HG03280 (cell line): ENCODE measurements around the gene CHD3.
A peak's percentile ranks its signal among the peaks of the same experiment; 100 is the strongest.
"Not testable (repeated sequence)": the region's sequence is repeated elsewhere in the genome, so short reads cannot be mapped to it uniquely, and the experiment has no call there.

Source experiments
- ATAC-seq: cut with Tn5 transposase; IDR thresholded peaks from one replicate; pipeline ENCODE4 v1.9.1; 2021; ENCODE audit warnings: mild to moderate bottlenecking, moderate library complexity; ENCODE audit not compliant: unreplicated experiment

CHD3 gene

GRCh38 chr17:7930841-7931631 is 42.4 kb downstream of the CHD3 start:
- no peak for ATAC-seq

DNA sequence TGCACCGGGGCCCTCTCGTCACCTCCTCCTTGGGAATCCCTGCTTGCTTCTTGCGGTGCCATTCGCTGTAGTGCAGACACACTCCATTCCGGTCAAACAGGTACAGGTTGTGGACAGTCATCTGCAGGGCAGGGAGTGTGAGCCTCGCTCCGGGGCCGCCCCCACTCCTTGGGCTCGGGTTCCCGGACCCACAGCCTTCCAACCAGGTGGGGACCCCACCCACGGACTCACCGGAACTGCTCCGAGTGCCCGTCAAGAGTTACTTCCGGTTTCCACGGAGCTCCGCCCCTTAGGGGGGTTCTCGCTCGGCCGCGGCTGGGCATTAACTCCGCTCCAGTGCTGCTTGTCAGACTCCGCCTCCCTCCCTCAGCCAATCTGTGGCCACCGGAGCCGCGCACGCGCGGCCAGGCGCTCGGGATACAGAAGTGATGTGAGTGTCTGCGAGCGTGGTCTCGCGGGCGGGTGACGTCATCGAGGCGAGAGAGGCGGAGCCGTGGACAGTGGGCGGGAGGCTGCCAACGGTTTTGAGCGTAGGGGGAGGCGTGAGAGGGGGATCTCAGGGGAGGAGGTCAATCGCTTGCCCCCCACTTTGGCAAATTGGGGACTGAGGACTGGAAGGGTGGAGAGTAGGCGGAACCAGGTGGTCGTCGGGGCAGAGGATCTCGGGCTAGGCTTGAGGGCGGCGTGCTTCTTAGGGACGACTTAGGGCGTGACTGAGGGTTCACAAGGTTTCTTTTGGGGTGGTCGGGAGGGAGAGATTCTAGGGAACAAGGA is 43.3 kb downstream of the CHD3 start, which contains the start of the genes CNTROB and TRAPPC1:
CNTROB (plus strand) TSS at position 498 of the 774 bp plus-strand sequence. CDS start 874 bp downstream, outside the sequence.
TRAPPC1 (minus strand) TSS at position 238 of the 774 bp plus-strand sequence; CDS start at position 121, 117 bp downstream.
- peak; percentile 93 for ATAC-seq

GRCh38 chr17:7932483-7932891 is 43.9 kb downstream of the CHD3 start:
- peak; percentile 17 for ATAC-seq

DNA sequence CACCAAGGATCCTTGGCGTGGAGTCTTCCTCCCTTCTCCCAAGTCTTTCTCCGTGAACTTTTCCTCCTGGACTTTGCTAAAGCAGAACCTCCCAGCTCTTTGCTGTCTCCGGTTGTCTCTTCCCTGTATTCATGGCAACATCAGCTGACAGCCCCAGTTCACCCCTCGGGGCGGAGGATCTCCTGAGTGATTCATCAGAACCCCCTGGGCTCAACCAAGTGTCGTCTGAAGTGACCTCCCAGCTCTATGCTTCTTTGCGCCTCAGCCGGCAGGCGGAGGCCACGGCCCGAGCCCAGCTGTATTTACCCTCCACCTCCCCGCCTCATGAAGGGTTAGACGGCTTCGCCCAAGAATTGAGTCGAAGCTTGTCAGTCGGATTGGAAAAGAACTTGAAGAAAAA is 44.4 kb downstream of the CHD3 start:
- no peak for ATAC-seq

- no peak for ATAC-seq
These were observed 47.3 kb downstream of the CHD3 start for GRCh38 chr17:7935859-7936258.

DNA sequence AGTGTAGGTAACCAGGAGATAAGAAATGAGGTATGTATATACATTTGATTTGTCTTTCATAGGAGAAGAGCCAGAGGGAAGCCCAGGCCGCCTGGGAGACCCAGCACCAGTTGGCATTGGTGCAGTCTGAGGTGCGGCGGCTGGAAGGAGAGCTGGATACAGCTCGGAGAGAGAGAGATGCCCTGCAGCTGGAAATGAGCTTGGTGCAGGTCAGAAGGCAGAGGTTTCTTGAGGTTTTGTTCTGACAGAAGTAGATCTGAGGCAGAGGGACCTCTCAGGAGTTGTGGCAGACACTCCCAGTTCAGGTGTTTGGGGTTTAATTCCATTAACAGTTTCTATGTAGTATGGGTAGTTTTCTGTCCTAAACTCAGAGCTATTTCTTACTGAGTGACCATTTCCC is 51.4 kb downstream of the CHD3 start:
- ATAC-seq: no peak

DNA sequence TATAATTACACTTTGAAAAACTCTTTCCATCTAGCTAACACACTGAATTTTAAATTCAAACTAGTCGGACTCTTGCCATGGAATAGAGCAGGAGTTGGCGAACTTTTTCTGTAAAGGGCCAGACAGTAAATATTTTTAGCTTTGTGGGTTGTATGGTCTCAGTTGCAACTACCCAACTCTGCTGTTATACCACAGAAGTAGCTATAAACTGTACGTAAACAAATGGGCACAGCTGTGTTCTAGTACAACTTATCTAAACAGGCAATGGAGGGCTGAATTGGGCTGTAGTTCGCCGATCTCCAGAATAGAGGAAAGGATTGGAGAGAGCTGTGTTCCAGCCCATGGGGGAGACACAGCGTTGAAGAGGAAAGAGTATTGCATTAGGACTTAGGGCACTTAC is 52.2 kb downstream of the CHD3 start:
- ATAC-seq: no peak

DNA sequence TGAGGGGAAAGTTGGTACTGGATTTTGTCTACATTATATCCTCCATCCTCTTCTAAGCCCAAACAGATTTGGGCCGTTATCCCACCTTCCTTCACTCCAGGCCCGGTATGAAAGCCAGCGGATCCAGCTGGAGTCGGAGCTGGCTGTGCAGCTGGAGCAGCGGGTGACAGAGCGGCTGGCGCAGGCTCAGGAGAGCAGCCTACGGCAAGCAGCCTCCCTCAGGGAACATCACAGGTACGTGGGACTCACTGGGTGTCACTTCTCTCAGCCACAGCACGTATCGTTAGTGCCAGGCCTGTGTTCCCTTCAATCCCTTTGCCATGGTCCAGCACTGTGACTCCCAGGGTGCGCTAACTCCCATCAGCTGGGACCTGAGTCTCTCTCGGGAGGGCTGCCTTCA is 54.7 kb downstream of the CHD3 start:
- ATAC-seq: no peak

GRCh38 chr17:7944326-7944725 is 55.7 kb downstream of the CHD3 start:
- ATAC-seq: no peak

DNA sequence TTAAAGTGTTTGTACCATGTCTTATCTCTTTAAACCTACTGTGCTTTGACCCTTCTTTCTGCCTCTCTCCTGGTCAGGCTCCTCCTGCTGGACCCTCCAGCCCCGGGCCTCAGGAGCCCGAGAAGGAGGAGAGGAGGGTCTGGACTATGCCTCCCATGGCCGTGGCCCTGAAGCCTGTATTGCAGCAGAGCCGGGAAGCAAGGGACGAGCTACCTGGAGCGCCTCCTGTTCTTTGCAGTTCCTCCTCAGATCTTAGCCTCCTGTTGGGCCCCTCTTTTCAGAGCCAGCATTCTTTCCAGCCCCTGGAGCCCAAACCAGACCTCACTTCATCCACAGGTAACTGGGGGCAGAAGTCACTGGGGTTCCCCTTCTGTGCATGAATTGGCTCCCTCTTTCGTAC is 57.1 kb downstream of the CHD3 start:
- no peak for ATAC-seq

DNA sequence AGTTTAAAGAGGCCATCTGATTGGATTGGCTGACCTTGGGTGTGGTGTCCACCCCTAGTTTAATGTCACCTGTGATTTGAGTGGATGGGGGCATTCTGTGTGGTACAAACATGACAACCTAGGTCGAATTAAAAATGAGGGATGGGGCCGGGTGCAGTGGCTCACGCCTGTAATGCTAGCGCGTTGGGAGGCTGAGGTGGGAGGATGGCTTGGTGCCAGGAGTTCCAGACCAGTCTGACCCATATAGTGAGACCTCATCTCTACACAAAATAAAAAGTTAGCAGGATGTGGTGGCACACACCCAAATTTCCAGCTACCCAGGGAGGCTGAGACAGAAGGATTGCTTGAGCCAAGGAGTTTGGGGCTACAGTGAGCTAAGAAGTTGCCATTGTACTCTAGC is 57.9 kb downstream of the CHD3 start:
- no peak for ATAC-seq

DNA sequence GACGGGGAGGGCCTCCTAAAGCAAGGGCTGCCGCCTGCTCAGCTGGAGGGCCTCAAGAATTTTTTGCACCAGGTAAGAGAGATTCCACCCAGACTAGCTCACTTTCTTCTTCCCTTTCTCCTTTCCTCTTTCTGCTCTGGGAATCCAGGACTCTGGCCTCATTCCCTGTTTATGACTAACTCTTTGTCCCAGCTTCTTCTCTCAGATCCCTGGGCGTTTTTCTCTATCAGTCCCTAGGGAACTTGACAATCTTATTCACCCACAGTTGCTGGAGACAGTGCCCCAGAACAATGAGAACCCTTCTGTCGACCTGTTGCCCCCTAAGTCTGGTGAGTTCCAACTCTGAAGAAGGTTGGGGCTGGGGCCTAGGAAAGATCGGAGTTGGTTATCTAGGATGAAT is 59.1 kb downstream of the CHD3 start:
- ATAC-seq: no peak

DNA sequence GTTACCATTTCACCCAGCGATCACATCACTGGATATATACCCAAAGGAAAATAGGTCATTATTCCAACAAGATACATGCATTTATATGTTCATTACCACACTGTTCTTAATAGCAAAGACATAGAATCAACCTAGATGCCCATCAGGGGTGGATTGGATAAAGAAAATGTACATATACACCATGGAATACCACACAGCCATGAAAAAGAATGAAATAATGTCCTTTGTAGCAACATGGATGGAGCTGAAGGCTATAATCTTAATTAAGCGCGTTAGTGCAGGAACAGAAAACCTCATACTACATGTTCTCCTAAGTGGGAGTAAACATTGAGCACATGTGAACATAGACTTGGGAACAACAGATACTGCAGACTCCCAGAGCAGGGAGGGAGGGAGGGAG is 62.0 kb downstream of the CHD3 start:
- no peak for ATAC-seq

DNA sequence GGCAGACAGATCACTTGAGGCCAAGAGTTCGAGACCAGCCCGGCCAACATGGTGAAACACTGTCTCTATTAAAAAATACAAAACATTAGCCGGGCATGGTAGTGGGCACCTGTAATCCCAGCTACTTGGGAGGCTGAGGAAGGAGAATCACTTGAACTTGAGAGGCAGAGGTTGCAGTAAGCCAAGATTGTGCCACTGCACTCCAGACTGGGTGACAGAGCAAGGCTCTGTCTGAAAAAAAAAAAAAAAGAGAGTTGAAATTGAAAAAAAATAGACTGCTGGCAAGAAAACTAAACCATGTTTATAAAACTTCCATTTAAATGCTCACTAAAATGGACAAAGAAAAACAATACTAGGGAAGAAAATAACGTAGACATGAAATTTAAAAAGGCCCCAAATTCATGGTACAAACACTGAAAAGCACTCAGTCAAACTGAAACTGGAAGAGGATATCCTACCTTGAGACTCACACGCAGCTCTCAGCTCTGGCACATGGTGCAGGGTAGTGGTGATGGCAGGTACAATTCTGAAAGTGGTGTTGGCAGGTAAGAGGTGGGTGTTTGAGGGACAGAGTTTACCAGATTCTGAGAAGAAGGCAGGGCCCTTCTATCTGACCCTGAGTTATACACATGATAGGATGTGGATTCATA is 62.7 kb downstream of the CHD3 start:
- peak; percentile 59 for ATAC-seq

DNA sequence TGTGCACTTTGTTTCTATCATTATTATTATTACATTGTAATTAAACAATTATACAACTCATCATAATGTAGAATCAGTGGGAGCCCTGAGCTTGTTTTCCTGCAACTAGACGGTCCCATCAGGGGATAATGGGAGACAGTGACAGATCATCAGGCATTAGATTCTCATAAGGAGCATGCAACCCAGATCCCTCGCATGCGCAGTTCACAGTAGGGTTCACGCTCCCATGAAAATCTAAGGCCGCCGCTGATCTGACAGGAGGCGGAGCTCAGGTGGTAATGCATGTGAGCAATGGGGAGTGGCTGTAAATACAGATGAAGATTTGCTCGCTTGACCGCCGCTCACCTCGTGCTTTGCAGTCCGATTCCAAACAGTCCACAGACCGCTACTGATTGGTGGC is 64.7 kb downstream of the CHD3 start:
- ATAC-seq: not testable (repeated sequence)

- no peak for ATAC-seq
These were observed 67.0 kb downstream of the CHD3 start for GRCh38 chr17:7955414-7956227.

DNA sequence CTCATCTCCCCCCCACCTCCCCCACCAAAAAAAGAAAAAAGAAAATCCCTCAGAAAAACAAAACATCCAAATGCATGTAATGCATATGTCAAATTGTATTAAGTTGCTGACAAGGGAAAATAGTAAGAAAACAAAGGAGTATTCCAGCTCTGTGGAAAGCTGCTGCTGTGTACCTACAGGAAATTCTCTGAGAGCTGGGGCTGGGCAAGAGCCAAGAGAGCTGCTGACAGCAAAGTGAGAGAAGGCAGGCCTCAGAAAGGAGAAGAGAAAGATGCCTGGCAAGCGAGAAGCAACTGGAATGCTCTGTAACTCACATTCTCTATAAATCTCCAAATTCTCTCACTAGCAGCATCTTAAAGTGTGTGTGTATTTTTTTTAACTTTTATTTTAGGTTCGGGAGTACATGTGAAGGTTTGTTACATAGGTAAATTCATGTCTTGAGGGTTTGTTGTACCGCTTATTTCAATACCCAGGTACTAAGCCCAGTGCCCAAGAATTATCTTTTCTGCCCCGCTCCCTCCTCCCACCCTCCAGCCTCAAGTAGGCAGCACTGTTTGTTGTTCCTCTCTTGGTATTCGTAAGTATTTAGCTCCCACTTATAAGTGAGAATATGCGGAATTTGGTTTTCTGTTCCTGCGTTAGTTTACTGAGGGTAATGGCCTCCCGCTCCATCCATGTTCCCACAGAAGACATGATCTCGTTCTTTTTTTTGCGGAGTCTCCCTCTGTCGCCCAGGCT is 67.8 kb downstream of the CHD3 start:
- ATAC-seq: no peak

- ATAC-seq: no peak
These were observed 71.1 kb downstream of the CHD3 start for GRCh38 chr17:7959503-7960253.

DNA sequence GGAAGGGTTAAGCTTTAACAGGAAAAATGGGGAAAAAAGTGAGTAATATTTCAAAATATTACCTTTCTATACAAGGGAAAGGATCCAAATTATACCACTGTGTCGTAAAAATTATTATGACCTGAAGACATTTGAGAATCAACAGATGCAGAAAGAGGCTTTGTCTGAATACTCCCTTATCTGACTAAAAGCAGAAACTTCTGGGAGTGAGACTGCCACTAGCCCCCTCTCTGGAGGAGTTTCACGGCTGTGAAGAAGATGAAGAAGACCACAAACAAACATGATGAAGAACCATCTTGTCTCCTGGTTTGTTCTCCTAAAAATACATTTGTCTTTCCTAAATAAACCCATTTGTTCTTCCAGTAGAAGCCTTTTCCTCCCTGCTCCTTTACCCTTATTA is 72.8 kb downstream of the CHD3 start:
- ATAC-seq: no peak
